NCI-H2171 treated with DMSO at 0.1 percent for 48 hours (cell line): Measurements from ENCODE around the gene ARHGAP45.
A peak's percentile ranks its signal among the peaks of the same experiment; 100 is the strongest.

ENCODE experiments used
- DNase-seq: peaks from one replicate; lab custom pipeline; 2025; lab: John Stamatoyannopoulos, UW

ARHGAP45 gene

GRCh38 chr19:1038978-1039645 lies 27.9 kb upstream of the ARHGAP45 start:
- DNase-seq = no peak

DNA sequence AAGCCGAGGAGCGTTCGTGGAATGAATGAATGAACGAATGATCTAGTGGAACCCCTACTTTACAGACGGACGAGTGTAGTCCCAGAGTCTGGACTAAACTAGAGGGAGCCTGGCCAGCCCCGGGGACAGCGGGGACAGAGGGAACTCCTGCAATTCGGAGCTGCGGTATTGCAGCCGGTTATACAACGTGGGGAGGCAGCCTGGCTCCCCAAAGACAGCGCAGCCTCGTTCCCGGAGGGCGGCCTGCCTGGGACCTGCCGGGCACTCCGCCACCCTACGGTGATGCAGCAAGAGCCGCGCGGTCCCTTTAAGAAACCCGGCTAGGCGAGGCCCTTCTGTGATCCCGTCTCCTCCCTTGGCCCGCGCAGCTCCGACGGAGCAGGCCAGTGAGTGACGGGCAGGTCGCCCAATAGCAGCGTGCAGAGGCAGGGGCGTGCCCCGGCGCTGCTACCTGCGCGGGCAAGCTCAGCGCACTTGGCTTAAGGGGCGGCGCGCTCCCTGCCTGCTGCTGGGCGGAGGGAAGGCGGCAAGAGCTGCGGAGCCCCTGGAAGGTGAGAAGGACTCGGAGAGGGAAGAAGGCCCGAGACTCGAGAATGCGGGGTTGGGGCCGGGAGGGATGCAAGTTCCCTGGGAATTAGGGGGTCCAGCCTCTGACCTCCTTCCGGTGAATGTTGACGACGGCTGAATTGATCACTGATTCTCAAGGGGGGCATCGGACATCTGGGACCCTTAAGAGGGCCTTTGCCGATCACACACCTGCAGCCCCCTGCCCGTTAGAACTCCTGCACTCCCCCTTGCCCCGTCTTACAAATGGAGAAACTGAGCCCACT lies 27.1 kb upstream of the ARHGAP45 start, which contains the start of gene ABCA7:
Gene ABCA7, plus strand, starts transcription at position 462 of the 830 bp plus-strand sequence. CDS start 1,255 bp downstream, outside the sequence.
- peak; percentile 99 for DNase-seq

GRCh38 chr19:1040476-1041271 lies 26.3 kb upstream of the ARHGAP45 start:
- DNase-seq = peak; percentile 97

DNA sequence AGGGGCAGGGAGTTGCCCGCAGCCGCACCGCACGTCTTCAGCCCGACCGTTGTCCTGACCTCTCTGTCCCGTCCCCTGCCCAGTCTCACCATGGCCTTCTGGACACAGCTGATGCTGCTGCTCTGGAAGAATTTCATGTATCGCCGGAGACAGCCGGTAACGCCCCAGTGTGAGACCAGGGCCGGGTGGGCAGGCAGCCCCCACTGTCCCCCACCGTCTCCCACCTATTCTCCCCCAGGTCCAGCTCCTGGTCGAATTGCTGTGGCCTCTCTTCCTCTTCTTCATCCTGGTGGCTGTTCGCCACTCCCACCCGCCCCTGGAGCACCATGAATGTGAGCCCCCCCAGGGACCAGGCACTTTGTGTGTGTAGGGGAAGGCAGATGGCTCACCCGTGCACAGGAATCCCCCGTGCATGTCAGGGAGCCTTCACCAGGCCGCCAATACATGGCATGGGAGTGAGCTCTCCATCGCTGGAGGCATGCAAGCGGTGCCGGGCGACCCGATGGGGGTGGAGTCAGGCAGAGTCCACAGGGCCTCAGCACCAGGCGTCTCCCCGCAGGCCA lies 25.6 kb upstream of the ARHGAP45 start:
- no peak for DNase-seq

- DNase-seq = peak; percentile 69
Measured at GRCh38 chr19:1041835-1042685, 24.9 kb upstream of the ARHGAP45 start.

DNA sequence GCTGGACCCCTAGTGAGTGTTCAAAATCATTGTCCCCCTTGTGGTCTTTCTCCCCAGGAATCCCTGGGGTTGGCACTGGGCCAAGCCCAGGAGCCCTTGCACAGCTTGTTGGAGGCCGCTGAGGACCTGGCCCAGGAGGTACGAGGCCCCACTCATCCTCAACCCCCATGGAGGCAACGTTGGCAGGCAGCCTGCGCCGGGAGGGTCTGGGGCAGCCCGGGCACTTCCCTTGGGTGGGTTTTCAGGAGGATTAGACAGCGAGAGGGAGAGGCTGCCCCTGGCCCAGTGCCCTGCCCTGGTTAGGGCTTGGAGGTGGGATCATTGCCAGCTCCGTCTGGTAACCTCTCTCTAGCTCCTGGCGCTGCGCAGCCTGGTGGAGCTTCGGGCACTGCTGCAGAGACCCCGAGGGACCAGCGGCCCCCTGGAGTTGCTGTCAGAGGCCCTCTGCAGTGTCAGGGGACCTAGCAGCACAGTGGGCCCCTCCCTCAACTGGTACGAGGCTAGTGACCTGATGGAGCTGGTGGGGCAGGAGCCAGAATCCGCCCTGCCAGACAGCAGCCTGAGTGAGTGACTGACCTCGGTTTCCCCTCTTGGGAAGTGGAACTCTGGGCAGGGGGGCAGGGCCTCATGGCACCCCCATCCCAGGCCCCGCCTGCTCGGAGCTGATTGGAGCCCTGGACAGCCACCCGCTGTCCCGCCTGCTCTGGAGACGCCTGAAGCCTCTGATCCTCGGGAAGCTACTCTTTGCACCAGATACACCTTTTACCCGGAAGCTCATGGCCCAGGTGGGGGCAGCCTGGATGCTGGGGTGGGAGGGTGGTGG lies 24.1 kb upstream of the ARHGAP45 start:
- peak; percentile 65 for DNase-seq

GRCh38 chr19:1045247-1045603 lies 21.7 kb upstream of the ARHGAP45 start:
- DNase-seq = peak; percentile 16

DNA sequence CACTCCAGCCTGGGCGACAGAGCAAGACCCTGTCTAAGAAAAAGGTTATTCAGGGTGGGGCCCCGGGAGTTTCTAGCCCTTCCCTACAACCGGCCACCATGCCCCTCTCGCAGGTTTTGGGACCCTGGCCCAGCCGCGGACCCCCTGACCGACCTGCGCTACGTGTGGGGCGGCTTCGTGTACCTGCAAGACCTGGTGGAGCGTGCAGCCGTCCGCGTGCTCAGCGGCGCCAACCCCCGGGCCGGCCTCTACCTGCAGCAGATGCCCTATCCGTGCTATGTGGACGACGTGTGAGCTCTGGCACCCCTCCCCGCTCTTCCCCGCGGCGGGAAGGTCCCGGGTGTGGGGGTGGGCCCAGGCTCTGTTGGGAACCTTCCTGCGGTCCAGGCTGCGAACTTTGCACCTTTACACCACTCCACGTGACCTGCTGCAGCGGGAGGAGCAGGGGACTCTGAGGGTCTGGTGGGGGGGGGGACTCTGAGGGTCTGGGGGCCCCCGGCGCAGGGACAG lies 20.8 kb upstream of the ARHGAP45 start:
- DNase-seq = no peak

GRCh38 chr19:1046836-1047695 lies 19.9 kb upstream of the ARHGAP45 start:
- DNase-seq = no peak

GRCh38 chr19:1047696-1048147 lies 19.2 kb upstream of the ARHGAP45 start:
- no peak for DNase-seq

DNA sequence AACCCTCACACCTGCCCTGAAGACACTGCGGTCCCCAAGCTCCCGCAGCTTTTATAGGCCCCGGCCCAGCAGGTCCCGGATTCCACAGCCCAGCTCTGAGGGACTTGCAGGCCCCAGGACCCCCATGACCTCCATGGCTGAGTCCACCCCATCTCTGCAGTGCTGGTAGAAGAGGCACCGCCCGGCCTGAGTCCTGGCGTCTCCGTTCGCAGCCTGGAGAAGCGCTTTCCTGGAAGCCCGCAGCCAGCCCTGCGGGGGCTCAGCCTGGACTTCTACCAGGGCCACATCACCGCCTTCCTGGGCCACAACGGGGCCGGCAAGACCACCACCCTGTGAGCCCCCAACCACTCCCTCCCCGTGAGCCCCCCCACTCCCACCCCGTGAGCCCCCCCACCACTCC lies 17.9 kb upstream of the ARHGAP45 start:
- no peak for DNase-seq

- DNase-seq = no peak
Measured at GRCh38 chr19:1049800-1050199, 17.2 kb upstream of the ARHGAP45 start.

DNA sequence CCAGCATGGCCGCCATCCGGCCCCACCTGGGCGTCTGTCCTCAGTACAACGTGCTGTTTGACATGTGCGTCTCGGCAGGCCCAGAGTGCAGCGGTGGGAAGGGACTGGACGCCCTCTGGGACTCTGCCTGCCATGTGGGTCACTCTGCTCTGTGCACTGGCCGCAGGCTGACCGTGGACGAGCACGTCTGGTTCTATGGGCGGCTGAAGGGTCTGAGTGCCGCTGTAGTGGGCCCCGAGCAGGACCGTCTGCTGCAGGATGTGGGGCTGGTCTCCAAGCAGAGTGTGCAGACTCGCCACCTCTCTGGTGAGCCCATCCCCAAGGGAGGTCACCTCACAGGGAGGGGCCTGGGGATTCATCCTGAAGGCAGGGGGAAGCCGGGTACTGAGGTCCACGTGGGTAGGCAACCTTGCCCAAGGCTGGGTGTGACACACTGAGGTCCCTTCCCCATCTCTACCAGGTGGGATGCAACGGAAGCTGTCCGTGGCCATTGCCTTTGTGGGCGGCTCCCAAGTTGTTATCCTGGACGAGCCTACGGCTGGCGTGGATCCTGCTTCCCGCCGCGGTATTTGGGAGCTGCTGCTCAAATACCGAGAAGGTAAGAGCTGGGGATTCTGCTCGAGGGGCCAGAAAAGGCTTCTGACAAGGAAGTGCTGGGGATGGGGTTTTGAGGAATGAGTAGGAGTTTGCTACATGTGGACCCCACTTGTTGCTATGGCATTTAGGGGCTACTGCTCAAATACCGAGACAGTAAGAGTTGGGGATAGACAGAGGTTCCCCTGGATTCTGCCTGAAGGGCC lies 15.8 kb upstream of the ARHGAP45 start:
- DNase-seq = no peak

GRCh38 chr19:1051791-1052190 lies 15.2 kb upstream of the ARHGAP45 start:
- no peak for DNase-seq

GRCh38 chr19:1052349-1052975 lies 14.5 kb upstream of the ARHGAP45 start:
- no peak for DNase-seq

DNA sequence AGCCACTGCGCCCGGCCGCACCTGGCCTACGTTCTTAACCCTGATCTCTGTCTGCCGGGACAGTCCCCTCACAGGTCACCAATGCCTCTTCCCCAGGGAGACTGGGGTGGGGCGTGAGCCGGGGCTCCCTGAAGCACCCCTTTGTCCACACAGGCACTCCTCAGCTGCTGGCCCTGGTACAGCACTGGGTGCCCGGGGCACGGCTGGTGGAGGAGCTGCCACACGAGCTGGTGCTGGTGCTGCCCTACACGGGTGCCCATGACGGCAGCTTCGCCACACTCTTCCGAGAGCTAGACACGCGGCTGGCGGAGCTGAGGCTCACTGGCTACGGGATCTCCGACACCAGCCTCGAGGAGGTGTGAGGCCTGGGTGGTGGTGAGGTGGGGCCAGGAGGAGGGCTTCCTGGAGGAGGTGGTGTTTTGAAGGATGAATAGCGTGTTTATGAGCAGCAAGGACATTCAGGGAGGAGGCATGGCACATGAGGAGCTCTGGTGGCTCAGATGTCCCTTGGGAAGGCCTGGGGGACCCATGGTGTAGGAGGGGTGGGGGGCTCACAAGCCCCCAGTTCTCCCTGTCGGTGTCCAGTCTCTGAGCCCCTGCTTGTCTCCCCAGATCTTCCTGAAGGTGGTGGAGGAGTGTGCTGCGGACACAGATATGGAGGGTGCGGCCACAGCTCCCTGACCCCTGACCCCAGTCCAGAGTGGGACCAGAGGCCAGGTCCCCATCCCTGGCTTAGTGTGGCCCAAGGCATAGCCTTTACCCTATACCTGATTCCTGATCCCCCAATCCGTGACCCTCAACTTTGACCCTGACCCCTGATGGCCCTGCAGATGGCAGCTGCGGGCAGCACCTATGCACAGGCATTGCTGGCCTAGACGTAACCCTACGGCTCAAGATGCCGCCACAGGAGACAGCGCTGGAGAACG lies 13.5 kb upstream of the ARHGAP45 start:
- no peak for DNase-seq
